ENCODE data around the gene SNX11. TPM values are rescaled to one million over a fixed set of nuclear protein-coding genes. Genes with fewer than 3 reads are reported as not detected.

SNX11 gene
- total RNA-seq, 1 donor, result 20.6 TPM

DNA sequence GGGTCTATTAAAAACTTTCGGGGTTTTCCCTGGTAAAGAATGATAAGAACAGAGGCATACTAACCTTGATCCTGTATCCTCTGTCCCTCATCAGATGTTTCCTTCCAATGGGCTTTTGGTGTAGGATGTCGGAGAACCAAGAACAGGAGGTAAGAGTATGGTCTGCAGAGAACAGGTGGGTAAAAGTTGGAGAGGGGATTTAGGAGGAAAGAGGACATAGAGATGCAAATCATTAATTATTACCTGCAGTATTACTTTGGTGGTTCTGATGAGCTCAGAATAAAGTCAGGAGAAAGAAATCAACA lies 4.3 kb downstream of the SNX11 start:
- no peaks in the 10 kb centered on the region for H3K27me3 ChIP-seq (ENCODE audit: insufficient read depth, low read length)

GRCh38 chr17:48113201-48113676 lies 5.7 kb downstream of the SNX11 start:
- H3K9me3 ChIP-seq (ENCODE audit: low read depth, low read length), result no peaks in the 10 kb centered on the region
- no peaks in the 10 kb centered on the region for H3K27me3 ChIP-seq (ENCODE audit: insufficient read depth, low read length)
- no peak overlapping the region for H3K4me3 ChIP-seq (ENCODE audit: insufficient read depth, low read length)
- H3K4me1 ChIP-seq (ENCODE audit: insufficient read depth, low read length), result peaks cover 8% of the 10 kb centered on the region
- H3K27ac ChIP-seq (ENCODE audit: low read depth, low read length), result no peak overlapping the region
- no peak for TF ChIP-seq CTCF (IDR thresholded peaks at IDR 0.05; ENCODE audit: extremely low read depth, low read depth, low read length)
- peaks cover 16% of the 10 kb centered on the region for H3K36me3 ChIP-seq (ENCODE audit: insufficient read depth, low read length)
- no peak for DNase-seq (ENCODE audit: insufficient read length, low spot score, missing footprints)
- no peaks in the 10 kb centered on the region for H4K20me1 ChIP-seq (ENCODE audit: insufficient read depth, low read length)
- peaks cover 49% of the 10 kb centered on the region for H3K79me2 ChIP-seq (ENCODE audit: insufficient read depth, low read length)
- no peak overlapping the region for H3K4me2 ChIP-seq (ENCODE audit: insufficient read depth, low read length)
- H2AFZ ChIP-seq (ENCODE audit: low read length), result no peak overlapping the region

More for the DNA sequence above, 4.3 kb downstream of the SNX11 start:
- no peak overlapping the region for H3K4me2 ChIP-seq (ENCODE audit: insufficient read depth, low read length)
- peaks cover 12% of the 10 kb centered on the region for H3K36me3 ChIP-seq (ENCODE audit: insufficient read depth, low read length)
- H3K79me2 ChIP-seq (ENCODE audit: insufficient read depth, low read length), result peaks cover 58% of the 10 kb centered on the region
- H4K20me1 ChIP-seq (ENCODE audit: insufficient read depth, low read length), result no peaks in the 10 kb centered on the region
- no peak overlapping the region for H3K4me3 ChIP-seq (ENCODE audit: insufficient read depth, low read length)
- peaks cover 13% of the 10 kb centered on the region for H3K4me1 ChIP-seq (ENCODE audit: insufficient read depth, low read length)
- TF ChIP-seq CTCF (IDR thresholded peaks at IDR 0.05; ENCODE audit: extremely low read depth, low read depth, low read length), result no peak
- no peak overlapping the region for H2AFZ ChIP-seq (ENCODE audit: low read length)
- no peaks in the 10 kb centered on the region for H3K9me3 ChIP-seq (ENCODE audit: low read depth, low read length)
- DNase-seq (ENCODE audit: insufficient read length, low spot score, missing footprints), result no peak
- H3K27ac ChIP-seq (ENCODE audit: low read depth, low read length), result no peak overlapping the region

- Histone ChIP-seq H3K4me2 (ENCODE audit: insufficient read depth, low read length) (no peak overlapping the region), H3K27me3 (ENCODE audit: insufficient read depth, low read length) (no peaks in the 10 kb centered on the region), H3K4me3 (ENCODE audit: insufficient read depth, low read length) (no peak overlapping the region), H3K27ac (ENCODE audit: low read depth, low read length) (no peak overlapping the region), H3K79me2 (ENCODE audit: insufficient read depth, low read length) (no peaks in the 10 kb centered on the region), H3K9me3 (ENCODE audit: low read depth, low read length) (no peaks in the 10 kb centered on the region), H3K36me3 (ENCODE audit: insufficient read depth, low read length) (peaks cover 47% of the 10 kb centered on the region), H2AFZ (ENCODE audit: low read length) (no peak overlapping the region), H3K4me1 (ENCODE audit: insufficient read depth, low read length) (peaks cover 5% of the 10 kb centered on the region), H4K20me1 (ENCODE audit: insufficient read depth, low read length) (no peaks in the 10 kb centered on the region)
- no peak for DNase-seq (ENCODE audit: insufficient read length, low spot score, missing footprints)
- TF ChIP-seq CTCF (IDR thresholded peaks at IDR 0.05; ENCODE audit: extremely low read depth, low read depth, low read length), result no peak
Observed at GRCh38 chr17:48121923-48122664, 14.5 kb downstream of the SNX11 start.

DNA sequence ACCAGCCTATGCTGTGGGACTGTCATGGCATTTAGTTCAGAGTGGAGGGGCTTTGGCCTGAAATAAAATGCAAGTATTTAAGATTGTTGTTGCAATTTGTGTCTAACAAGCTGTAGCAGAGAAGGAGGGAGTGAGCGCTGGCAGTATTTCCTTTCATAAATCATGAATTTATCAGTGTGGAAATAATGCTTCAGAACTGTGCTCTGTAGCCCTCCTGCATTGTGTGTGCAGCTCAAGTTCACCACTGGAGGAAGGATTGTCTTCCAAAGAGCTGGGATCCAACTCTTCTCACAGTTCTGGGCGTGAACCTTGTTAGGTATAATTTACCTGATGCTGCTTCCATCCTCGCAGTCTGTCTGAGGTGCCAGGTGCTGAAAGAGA lies 15.1 kb downstream of the SNX11 start:
- Histone ChIP-seq H3K79me2 (ENCODE audit: insufficient read depth, low read length) (no peaks in the 10 kb centered on the region), H3K4me3 (ENCODE audit: insufficient read depth, low read length) (no peak overlapping the region), H3K27me3 (ENCODE audit: insufficient read depth, low read length) (no peaks in the 10 kb centered on the region), H2AFZ (ENCODE audit: low read length) (no peak overlapping the region), H3K36me3 (ENCODE audit: insufficient read depth, low read length) (peaks cover 43% of the 10 kb centered on the region), H3K4me1 (ENCODE audit: insufficient read depth, low read length) (peaks cover 9% of the 10 kb centered on the region), H3K9me3 (ENCODE audit: low read depth, low read length) (no peaks in the 10 kb centered on the region), H3K4me2 (ENCODE audit: insufficient read depth, low read length) (no peak overlapping the region), H4K20me1 (ENCODE audit: insufficient read depth, low read length) (no peaks in the 10 kb centered on the region), H3K27ac (ENCODE audit: low read depth, low read length) (no peak overlapping the region)
- no peak for DNase-seq (ENCODE audit: insufficient read length, low spot score, missing footprints)
- TF ChIP-seq CTCF (IDR thresholded peaks at IDR 0.05; ENCODE audit: extremely low read depth, low read depth, low read length), result no peak

Measured in osteoblast (primary cell).